ENCODE results near the gene DNMT3B.
"Not testable (repeated sequence)": the region's sequence is repeated elsewhere in the genome, so short reads cannot be mapped to it uniquely, and the experiment has no call there.

The DNMT3B gene

GRCh38 chr20:32763202-32764004 lies 1.2 kb downstream of the DNMT3B start:
- no peak for DNase-seq (ENCODE audit: low read depth)

- no peak for DNase-seq (ENCODE audit: low read depth)
These were observed 2.1 kb downstream of the DNMT3B start for GRCh38 chr20:32764005-32764960.

- DNase-seq (ENCODE audit: low read depth), result not testable (repeated sequence)
These were observed 3.2 kb downstream of the DNMT3B start for GRCh38 chr20:32765230-32765875.

GRCh38 chr20:32767418-32768198 lies 5.4 kb downstream of the DNMT3B start:
- no peak for DNase-seq (ENCODE audit: low read depth)

GRCh38 chr20:32772046-32772445 lies 9.9 kb downstream of the DNMT3B start:
- no peak for DNase-seq (ENCODE audit: low read depth)

GRCh38 chr20:32773223-32773622 lies 11.0 kb downstream of the DNMT3B start:
- no peak for DNase-seq (ENCODE audit: low read depth)

- no peak for DNase-seq (ENCODE audit: low read depth)
These were observed 11.7 kb downstream of the DNMT3B start for GRCh38 chr20:32773855-32774254.

- no peak for DNase-seq (ENCODE audit: low read depth)
These were observed 13.3 kb downstream of the DNMT3B start for GRCh38 chr20:32775336-32775991.

- no peak for DNase-seq (ENCODE audit: low read depth)
These were observed 15.2 kb downstream of the DNMT3B start for GRCh38 chr20:32777177-32777956.

GRCh38 chr20:32779500-32780211 lies 17.5 kb downstream of the DNMT3B start:
- DNase-seq (ENCODE audit: low read depth), result no peak

- no peak for DNase-seq (ENCODE audit: low read depth)
These were observed 18.1 kb downstream of the DNMT3B start for GRCh38 chr20:32780278-32780677.

- no peak for DNase-seq (ENCODE audit: low read depth)
These were observed 18.8 kb downstream of the DNMT3B start for GRCh38 chr20:32780749-32781655.

GRCh38 chr20:32784369-32785080 lies 22.3 kb downstream of the DNMT3B start:
- no peak for DNase-seq (ENCODE audit: low read depth)

GRCh38 chr20:32786059-32786760 lies 24.0 kb downstream of the DNMT3B start:
- no peak for DNase-seq (ENCODE audit: low read depth)

GRCh38 chr20:32787168-32787567 lies 25.0 kb downstream of the DNMT3B start:
- DNase-seq (ENCODE audit: low read depth), result no peak

- peak; percentile 43 for DNase-seq (ENCODE audit: low read depth)
These were observed 27.9 kb downstream of the DNMT3B start for GRCh38 chr20:32789896-32790750.
